Parathyroid adenoma (tissue), 2 donors: ENCODE data around the gene SEBOX.

ENCODE experiments used
- H2AFZ ChIP-seq: fragments of 300-600 bp; sonication (generic); one replicate; pipeline ENCODE4 v1.7.0; 2017; ENCODE audit warnings: antibody characterized with exemption, mild to moderate bottlenecking
- H3K27ac ChIP-seq: fragments of 300-600 bp; sonication (generic); one replicate; pipeline ENCODE4 v1.7.0; 2017
- H3K27me3 ChIP-seq: fragments of 300-600 bp; sonication (generic); one replicate; pipeline ENCODE4 v1.7.0; 2017; ENCODE audit warnings: low read length; ENCODE audit not compliant: control insufficient read depth, insufficient read depth
- H3K36me3 ChIP-seq: fragments of 300-600 bp; sonication (generic); one replicate; pipeline ENCODE4 v1.7.0; 2017; ENCODE audit warnings: low read length; ENCODE audit not compliant: control insufficient read depth, insufficient read depth
- H3K4me1 ChIP-seq: fragments of 300-600 bp; sonication (generic); one replicate; pipeline ENCODE4 v1.7.0; 2017; ENCODE audit warnings: control low read depth
- H3K4me2 ChIP-seq: fragments of 300-600 bp; sonication (generic); one replicate; pipeline ENCODE4 v1.7.0; 2017; ENCODE audit warnings: low read length
- H3K4me3 ChIP-seq: fragments of 300-600 bp; sonication (generic); one replicate; pipeline ENCODE4 v1.7.0; 2017; ENCODE audit warnings: low read depth, low read length
- H3K79me2 ChIP-seq: fragments of 300-600 bp; sonication (generic); one replicate; pipeline ENCODE4 v1.7.0; 2017; ENCODE audit warnings: control low read depth
- H3K9ac ChIP-seq: fragments of 300-600 bp; sonication (generic); one replicate; pipeline ENCODE4 v1.7.0; 2017; ENCODE audit warnings: mild to moderate bottlenecking
- H3K9me3 ChIP-seq: fragments of 300-600 bp; sonication (generic); one replicate; pipeline ENCODE4 v1.7.0; 2017; ENCODE audit warnings: low read length; ENCODE audit not compliant: control insufficient read depth
- CTCF ChIP-seq: fragments of 300-600 bp; sonication (generic); IDR thresholded peaks from one replicate; pipeline ENCODE4 v1.7.0; 2017; ENCODE audit warnings: antibody characterized with exemption, mild to moderate bottlenecking
- donor health status: primary hyperparathyroidism.

Gene SEBOX

GRCh38 chr17:28317099-28317965, 47.7 kb downstream of the SEBOX start:
- H3K4me3 ChIP-seq: no peak overlapping the region
- H2AFZ ChIP-seq: peak overlapping the region; percentile 93
- no peaks in the 10 kb centered on the region for H3K9me3 ChIP-seq
- H3K27ac ChIP-seq: no peak overlapping the region
- no peaks in the 10 kb centered on the region for H3K79me2 ChIP-seq
- no peaks in the 10 kb centered on the region for H3K27me3 ChIP-seq
- H3K4me2 ChIP-seq: no peak overlapping the region
- H3K36me3 ChIP-seq: no peaks in the 10 kb centered on the region
- no peak overlapping the region for H3K9ac ChIP-seq
- H3K4me1 ChIP-seq: no peaks in the 10 kb centered on the region
- TF ChIP-seq CTCF: no peak

DNA sequence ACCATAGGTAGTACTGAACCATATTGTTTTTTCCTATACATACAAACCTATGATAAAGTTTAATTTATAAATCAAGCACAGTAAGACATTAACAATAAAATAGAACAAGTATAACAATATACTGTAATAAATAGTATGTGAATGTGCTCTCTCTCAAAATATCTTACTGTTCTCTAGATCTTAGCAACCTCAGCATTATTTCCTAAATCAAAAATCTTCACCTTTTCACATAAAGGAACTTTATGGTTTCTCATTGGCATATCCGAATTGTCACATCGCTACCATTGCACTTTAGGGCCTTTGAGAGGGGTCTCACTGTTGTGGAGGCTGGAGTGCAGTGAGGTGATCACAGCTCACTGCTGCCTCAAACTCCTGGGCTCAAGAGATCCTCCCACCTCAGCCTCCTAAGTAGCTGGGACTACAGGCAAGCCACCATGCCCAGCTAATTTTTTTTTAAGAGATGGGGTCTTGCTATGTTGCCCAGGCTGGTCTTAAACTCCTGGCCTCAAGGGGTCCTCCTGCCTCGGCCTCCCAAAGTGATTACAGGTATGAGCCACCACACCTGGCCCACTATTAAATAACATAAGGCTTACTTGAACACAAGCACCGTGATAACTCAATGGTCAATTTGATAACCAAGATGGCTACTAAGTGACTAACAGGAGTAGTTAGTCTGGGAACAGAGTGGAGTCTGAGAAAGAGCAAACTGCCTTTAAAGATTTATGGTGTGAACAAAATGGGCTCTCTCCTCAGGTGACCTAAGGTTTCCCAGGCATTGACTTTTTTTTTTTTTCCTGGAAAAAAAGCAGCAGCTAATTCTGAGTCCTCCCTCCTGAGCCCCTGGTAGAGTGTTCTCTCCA, 48.9 kb downstream of the SEBOX start:
- Histone ChIP-seq H3K9me3 (no peaks in the 10 kb centered on the region), H3K4me2 (no peak overlapping the region), H3K4me3 (no peak overlapping the region), H3K79me2 (no peaks in the 10 kb centered on the region), H3K27ac (no peak overlapping the region), H2AFZ (no peak overlapping the region), H3K9ac (no peak overlapping the region), H3K4me1 (no peaks in the 10 kb centered on the region), H3K36me3 (no peaks in the 10 kb centered on the region), H3K27me3 (no peaks in the 10 kb centered on the region)
- no peak for TF ChIP-seq CTCF

DNA sequence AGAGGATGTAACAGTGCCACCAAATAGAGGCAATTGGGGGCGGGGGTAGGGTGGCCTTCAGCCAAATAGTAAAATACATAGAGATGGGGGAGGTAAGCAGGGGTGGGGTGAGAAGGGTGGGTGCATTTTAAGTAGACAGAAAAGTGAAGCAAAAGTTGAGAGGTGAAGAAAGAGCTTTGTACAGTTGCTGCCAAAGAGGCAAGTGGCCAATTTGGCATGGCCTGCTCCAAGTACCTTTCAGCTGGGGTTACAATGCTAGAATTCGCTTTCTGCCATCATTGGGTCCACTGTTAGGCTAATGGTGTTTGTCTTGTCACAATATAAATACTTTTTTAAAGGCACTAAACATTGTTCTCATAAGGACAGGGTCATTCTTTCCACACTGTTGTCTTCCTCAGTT, 51.2 kb downstream of the SEBOX start:
- H2AFZ ChIP-seq: no peak overlapping the region
- TF ChIP-seq CTCF: no peak
- no peak overlapping the region for H3K4me2 ChIP-seq
- H3K9me3 ChIP-seq: no peaks in the 10 kb centered on the region
- H3K4me3 ChIP-seq: no peak overlapping the region
- no peak overlapping the region for H3K27ac ChIP-seq
- H3K79me2 ChIP-seq: no peaks in the 10 kb centered on the region
- no peaks in the 10 kb centered on the region for H3K27me3 ChIP-seq
- no peaks in the 10 kb centered on the region for H3K36me3 ChIP-seq
- H3K9ac ChIP-seq: no peak overlapping the region
- H3K4me1 ChIP-seq: no peaks in the 10 kb centered on the region
